Smooth muscle cell (in vitro differentiated cells): ENCODE measurements around the gene SH2D6. TPM values are rescaled to one million over a fixed set of nuclear protein-coding genes. Genes with fewer than 3 reads are reported as not detected.
A peak's percentile ranks its signal among the peaks of the same experiment; 100 is the strongest.
"Not testable (repeated sequence)": the region's sequence is repeated elsewhere in the genome, so short reads cannot be mapped to it uniquely, and the experiment has no call there.

Source experiments
- DNase-seq: peaks from one replicate; lab custom pipeline; 2025; ENCODE audit not compliant: unreplicated experiment; lab: John Stamatoyannopoulos, UW
- H2AFZ ChIP-seq: fragments of 200-600 bp; sonication (generic); 2 replicates; pipeline ENCODE4 v1.6.0; 2016; ENCODE audit warnings: antibody characterized with exemption, low read depth, mild to moderate bottlenecking
- H3F3A ChIP-seq: fragments of 200-600 bp; sonication (generic); 2 replicates; pipeline ENCODE4 v1.6.0; 2017; ENCODE audit warnings: antibody characterized with exemption, low read depth
- H3K27ac ChIP-seq: fragments of 200-600 bp; sonication (generic); 2 replicates; pipeline ENCODE4 v1.5.1; 2016; ENCODE audit warnings: low read depth, mild to moderate bottlenecking
- H3K27me3 ChIP-seq: fragments of 200-600 bp; sonication (generic); 2 replicates; pipeline ENCODE4 v1.6.1; 2016; ENCODE audit warnings: low read depth, mild to moderate bottlenecking
- H3K36me3 ChIP-seq: fragments of 200-600 bp; sonication (generic); 2 replicates; pipeline ENCODE4 v1.5.1; 2016; ENCODE audit warnings: low read depth
- H3K4me1 ChIP-seq: fragments of 200-600 bp; sonication (generic); 2 replicates; pipeline ENCODE4 v1.5.1; 2016; ENCODE audit warnings: low read depth
- H3K4me2 ChIP-seq: fragments of 200-600 bp; sonication (generic); 2 replicates; pipeline ENCODE4 v1.6.0; 2016; ENCODE audit warnings: mild to moderate bottlenecking
- H3K4me3 ChIP-seq: fragments of 200-600 bp; sonication (generic); 2 replicates; pipeline ENCODE4 v1.5.1; 2016; ENCODE audit warnings: mild to moderate bottlenecking
- H3K79me2 ChIP-seq: fragments of 200-600 bp; sonication (generic); 2 replicates; pipeline ENCODE4 v1.6.0; 2016; ENCODE audit warnings: low read depth, mild to moderate bottlenecking
- H3K9ac ChIP-seq: fragments of 200-600 bp; sonication (generic); 2 replicates; pipeline ENCODE4 v1.6.0; 2016; ENCODE audit warnings: low read depth
- H3K9me3 ChIP-seq: fragments of 200-600 bp; sonication (generic); replicated peaks from 2 replicates; pipeline ENCODE4 v1.5.1; 2016; ENCODE audit warnings: low read depth
- H4K20me1 ChIP-seq: fragments of 200-600 bp; sonication (generic); 2 replicates; pipeline ENCODE4 v1.6.0; 2016; ENCODE audit warnings: low read depth
- CTCF ChIP-seq: fragments of 200-600 bp; sonication (generic); IDR thresholded peaks from 2 replicates; pipeline ENCODE4 v1.5.1; 2017; ENCODE audit warnings: borderline replicate concordance, mild to moderate bottlenecking, antibody characterized with exemption; ENCODE audit not compliant: insufficient read depth, poor library complexity, severe bottlenecking
- WGBS: methylation state at CpG from one replicate; pipeline ENCODE4 v1.1.7; 2016; ENCODE audit warnings: low lambda C conversion rate; 5-methylcytosine and 5-hydroxymethylcytosine counted together
- polyA plus RNA-seq: library from polyadenylated mRNA; unstranded; fragments of >200 nt; fragmentation: Nextera tagmentation; extraction: Ambion mirVana; gene quantifications from 2 replicates; pipeline ENCODE4 v1.2.1, GENCODE V29; 2016
- total RNA-seq: library from RNA; depleted of rRNA; stranded (reverse); fragments of >200 nt; gene quantifications from 2 replicates; pipeline ENCODE4 v1.2.3, GENCODE V29; 2014

The SH2D6 gene
- total and polyA plus RNA-seq, 2 experiments from 2014 or later, result not detected

- TF ChIP-seq CTCF, result no peak
- Histone ChIP-seq H3K9ac (no peak overlapping the region), H3K4me2 (no peak overlapping the region), H3K4me1 (peaks cover 4% of the 10 kb centered on the region), H3K4me3 (no peak overlapping the region), H3K27me3 (no peaks in the 10 kb centered on the region), H3F3A (peaks cover 4% of the 10 kb centered on the region), H3K9me3 (no peaks in the 10 kb centered on the region), H3K36me3 (no peaks in the 10 kb centered on the region), H3K27ac (no peak overlapping the region), H4K20me1 (no peaks in the 10 kb centered on the region), H2AFZ (no peak overlapping the region), H3K79me2 (peaks cover 5% of the 10 kb centered on the region)
- 82% methylated on average over 13 of the region's 13 CpGs for WGBS
- DNase-seq, result no peak
Measured at GRCh38 chr2:85410584-85411404, 7.7 kb upstream of the SH2D6 start.

GRCh38 chr2:85411405-85411748 lies 7.1 kb upstream of the SH2D6 start:
- no peaks in the 10 kb centered on the region for H4K20me1 ChIP-seq
- WGBS, result 93% methylated on average over 5 of the region's 5 CpGs
- no peaks in the 10 kb centered on the region for H3K27me3 ChIP-seq
- no peak overlapping the region for H3K4me2 ChIP-seq
- no peaks in the 10 kb centered on the region for H3K9me3 ChIP-seq
- no peak for DNase-seq
- H3K9ac ChIP-seq, result no peak overlapping the region
- no peak for TF ChIP-seq CTCF
- H3K27ac ChIP-seq, result no peak overlapping the region
- H3K4me1 ChIP-seq, result peaks cover 4% of the 10 kb centered on the region
- H3F3A ChIP-seq, result peaks cover 4% of the 10 kb centered on the region
- no peaks in the 10 kb centered on the region for H3K36me3 ChIP-seq
- no peak overlapping the region for H2AFZ ChIP-seq
- peaks cover 5% of the 10 kb centered on the region for H3K79me2 ChIP-seq
- H3K4me3 ChIP-seq, result no peak overlapping the region

- Histone ChIP-seq H2AFZ (peak overlapping the region; percentile 81), H3K4me1 (peaks cover 5% of the 10 kb centered on the region), H3K36me3 (no peaks in the 10 kb centered on the region), H3K27ac (peak overlapping the region; percentile 10), H4K20me1 (no peaks in the 10 kb centered on the region), H3K79me2 (peaks cover 5% of the 10 kb centered on the region), H3F3A (peaks cover 4% of the 10 kb centered on the region), H3K27me3 (no peaks in the 10 kb centered on the region), H3K4me2 (peak overlapping the region; percentile 96), H3K9me3 (no peaks in the 10 kb centered on the region), H3K4me3 (peak overlapping the region; percentile 60), H3K9ac (peak overlapping the region; percentile 49)
- WGBS, result 6% methylated on average over 35 of the region's 44 CpGs
- DNase-seq, result peak; percentile 26
- no peak for TF ChIP-seq CTCF
Measured at GRCh38 chr2:85413592-85414420, 4.7 kb upstream of the SH2D6 start.

GRCh38 chr2:85414421-85414759 lies 4.1 kb upstream of the SH2D6 start:
- not testable (repeated sequence) for H3K36me3 ChIP-seq, H3K4me1 ChIP-seq, H3F3A ChIP-seq, H4K20me1 ChIP-seq, H3K9me3 ChIP-seq, H3K79me2 ChIP-seq, DNase-seq, H3K27me3 ChIP-seq, H3K27ac ChIP-seq
- peak overlapping the region; percentile 96 for H3K4me2 ChIP-seq
- H3K9ac ChIP-seq, result peak overlapping the region; percentile 49
- H3K4me3 ChIP-seq, result peak overlapping the region; percentile 60
- 96% methylated on average over 5 of the region's 5 CpGs for WGBS
- H2AFZ ChIP-seq, result peak overlapping the region; percentile 81
